Activated T-cell treated with anti-CD3 and anti-CD28 coated beads for 4 hours (primary cell): ENCODE results near the gene ZNF594.
"Not testable (repeated sequence)": the region's sequence is repeated elsewhere in the genome, so short reads cannot be mapped to it uniquely, and the experiment has no call there.

Source experiments
- DNase-seq: peaks from one replicate; pipeline ENCODE4 v3.0.0-alpha.2; 2020

ZNF594 gene

DNA sequence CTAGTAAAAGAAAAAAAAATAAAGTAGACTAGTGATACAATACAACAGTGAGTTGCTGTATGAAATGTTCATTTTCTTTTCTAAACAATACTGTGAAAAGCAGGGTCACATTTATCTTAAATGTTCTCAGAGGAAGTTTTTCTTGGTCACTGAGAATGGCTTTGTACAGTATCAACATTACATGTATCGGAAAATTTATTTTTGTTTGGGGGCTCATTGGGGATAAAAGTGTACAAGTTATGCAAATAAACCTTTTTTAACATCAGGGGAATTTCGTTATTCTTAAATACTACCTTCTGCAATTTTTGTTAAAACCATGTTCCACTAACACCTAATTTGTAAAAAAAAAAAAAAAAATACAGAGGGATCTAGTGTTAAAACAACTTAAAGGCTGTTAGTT is 8.7 kb upstream of the ZNF594 start:
- DNase-seq = no peak

DNA sequence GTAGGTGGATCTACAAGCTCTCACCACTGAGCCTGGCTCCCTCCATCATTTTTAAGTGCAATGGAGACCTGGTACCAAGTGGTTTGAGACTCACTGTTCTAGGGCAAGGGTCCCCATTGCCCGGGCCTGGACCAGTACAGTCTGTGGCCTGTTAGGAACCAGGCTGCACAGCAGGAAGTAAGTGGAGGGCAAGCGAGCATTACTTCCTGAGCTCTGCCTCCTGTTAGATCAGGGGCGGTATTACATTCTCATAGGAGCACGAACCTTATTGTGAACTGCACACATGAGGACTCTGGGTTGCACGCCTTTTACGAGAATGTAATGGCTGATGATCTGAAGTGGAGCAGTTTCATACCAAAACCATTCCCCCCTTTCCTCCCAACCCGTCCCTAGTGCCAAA is 6.8 kb upstream of the ZNF594 start:
- no peak for DNase-seq

DNA sequence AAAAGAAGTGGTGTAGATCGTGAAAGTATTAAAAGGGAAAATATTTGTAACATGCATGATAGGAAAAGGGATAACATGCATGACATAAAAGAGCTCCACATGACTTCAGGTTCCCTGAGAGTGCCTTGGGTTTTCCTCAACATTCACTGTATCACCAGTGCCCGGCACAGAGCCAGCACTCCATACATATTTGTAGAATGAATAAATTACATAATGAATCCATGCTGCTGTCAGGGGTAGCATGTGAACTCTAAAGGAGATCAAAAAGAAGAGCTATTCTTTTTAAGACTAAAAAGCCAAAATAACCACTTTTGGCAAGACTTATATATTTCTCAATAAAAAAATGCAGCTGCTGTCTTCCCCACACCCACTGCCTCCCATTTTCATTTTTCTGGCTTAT is 2.7 kb upstream of the ZNF594 start:
- DNase-seq = no peak

DNA sequence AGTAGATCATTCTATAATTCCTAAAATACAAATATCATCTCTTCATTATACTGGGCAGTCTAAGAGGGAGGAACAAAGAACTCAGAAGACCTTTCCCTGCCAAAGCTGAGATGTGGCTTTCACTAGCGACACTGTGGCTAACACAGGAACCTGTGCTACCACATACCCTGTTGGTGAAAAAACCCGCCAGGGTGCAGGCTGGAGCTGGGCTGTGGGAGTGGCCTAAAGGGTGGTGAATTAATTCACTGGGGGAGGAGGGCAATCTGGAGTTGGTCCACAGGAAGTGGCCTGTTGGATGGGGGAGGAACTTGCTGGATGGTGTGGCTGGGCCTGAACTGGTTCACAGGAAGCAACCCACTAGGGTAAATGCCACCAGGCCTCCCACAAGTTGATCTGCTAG is 7.4 kb downstream of the ZNF594 start:
- no peak for DNase-seq

DNA sequence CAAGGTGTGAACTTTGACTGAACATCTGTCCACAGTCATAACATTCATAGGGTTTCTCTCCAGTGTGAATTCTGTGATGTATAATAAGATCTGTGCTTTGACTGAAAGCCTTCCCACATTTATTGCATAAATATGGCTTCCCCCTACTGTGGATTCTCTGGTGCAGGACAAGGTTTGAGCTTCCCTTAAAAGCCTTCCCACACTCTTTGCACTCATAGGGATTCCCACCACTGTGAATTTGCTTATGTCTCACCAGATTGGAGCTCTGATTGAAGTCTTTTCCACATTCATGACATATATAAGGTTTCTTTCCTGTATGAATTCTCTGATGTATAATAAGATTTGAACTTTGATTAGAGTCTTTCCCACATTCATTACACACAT is 8.3 kb downstream of the ZNF594 start:
- DNase-seq = no peak

DNA sequence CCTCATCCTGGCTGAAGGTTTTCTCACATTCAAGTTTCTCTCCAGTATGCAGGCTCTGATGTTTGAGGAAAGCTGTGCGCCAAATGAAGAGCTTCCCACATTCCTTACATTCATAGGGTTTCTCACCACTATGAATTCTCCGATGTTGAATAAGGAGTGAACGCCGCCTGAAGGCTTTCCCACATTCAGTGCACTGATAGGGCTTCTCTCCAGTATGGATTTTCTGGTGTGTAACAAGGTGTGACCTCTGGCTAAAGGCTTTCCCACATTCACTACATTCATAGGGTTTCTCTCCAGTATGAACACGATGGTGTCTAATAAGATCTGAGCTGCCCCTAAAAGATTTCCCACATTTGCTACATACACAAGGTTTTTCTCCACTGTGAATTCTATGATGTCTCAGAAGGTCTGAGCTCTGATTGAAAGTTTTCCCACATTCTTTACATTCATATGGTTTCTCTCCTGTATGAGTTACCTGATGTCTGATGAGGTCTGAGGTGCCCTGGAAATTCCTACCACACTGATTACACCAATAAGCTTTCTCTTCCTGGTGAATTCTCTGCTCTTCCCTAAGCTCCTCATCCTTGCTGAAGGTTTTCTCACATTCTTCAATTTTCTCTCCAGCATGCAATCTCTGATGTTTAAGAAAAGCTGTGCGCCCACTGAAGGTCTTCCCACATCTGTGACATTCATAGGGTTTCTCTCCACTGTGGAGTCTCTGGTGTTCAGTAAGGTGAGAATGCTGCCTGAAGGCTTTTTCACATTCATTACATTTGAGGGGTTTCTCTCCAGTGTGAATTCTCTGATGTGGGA is 8.9 kb downstream of the ZNF594 start:
- no peak for DNase-seq

DNA sequence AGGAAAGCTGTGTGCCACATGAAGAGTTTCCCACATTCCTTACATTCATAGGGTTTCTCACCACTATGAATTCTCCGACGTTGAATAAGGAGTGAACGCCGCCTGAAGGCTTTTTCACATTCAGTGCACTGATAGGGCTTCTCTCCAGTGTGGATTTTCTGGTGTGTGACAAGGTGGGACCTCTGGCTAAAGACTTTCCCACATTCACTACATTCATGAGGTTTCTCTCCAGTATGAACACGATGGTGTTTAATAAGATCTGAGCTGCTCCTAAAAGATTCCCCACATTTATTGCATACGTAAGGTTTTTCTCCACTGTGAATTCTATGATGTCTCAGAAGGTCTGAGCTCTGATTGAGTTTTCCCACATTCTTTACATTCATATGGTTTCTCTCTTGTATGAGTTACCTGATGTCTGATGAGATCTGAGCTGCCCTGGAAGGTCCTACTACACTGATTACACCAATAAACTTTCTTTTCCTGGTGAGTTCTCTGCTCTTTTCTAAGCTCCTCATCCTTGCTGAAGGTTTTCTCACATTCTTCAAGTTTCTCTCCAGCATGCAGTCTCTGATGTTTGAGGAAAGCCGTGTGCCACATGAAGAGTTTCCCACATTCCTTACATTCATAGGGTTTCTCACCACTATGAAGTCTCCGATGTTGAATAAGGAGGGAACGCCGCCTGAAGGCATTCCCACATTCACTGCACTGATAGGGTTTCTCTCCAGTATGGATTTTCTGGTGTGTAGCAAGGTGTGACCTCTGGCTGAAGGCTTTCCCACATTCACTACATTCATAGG is 10.0 kb downstream of the ZNF594 start:
- no peak for DNase-seq

DNA sequence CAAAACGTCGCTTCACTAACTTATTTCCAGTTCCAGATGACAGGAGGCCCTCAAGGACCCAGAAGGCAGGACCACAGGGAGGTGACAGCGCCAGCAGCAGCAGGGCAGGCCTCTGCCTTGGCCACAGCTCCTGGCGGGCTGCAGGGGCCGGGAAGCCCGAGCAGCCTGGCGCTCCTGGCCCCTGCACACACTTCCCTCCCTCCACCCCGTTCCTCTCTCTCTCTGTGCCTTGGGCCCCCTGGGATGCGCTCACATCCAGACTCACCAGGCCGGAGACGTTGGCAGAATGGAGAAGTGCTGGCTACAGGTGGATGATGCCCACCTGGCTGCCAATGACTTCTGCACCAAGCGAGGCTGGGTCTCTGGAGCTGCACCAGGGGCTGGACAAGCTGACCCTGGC is 12.7 kb downstream of the ZNF594 start:
- DNase-seq = no peak

DNA sequence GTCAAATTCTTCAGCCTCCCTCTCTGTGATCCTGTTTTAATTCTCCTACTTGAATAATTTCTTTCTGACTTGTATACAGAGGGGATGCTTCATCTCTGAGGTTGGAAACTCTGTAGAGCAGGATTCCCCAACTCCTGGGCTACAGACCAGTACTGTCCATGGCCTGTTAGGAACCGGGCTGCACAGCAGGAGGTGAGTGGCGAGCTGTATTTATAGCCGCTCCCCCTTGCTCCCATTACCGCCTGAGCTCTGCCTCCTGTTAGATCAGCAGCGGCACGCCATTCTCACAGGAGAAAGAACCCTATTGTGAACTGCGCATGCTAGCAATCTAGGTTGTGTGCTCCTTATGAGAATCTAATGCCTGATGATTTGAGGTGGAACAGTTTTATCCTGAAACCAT is 16.6 kb downstream of the ZNF594 start:
- DNase-seq = not testable (repeated sequence)

DNA sequence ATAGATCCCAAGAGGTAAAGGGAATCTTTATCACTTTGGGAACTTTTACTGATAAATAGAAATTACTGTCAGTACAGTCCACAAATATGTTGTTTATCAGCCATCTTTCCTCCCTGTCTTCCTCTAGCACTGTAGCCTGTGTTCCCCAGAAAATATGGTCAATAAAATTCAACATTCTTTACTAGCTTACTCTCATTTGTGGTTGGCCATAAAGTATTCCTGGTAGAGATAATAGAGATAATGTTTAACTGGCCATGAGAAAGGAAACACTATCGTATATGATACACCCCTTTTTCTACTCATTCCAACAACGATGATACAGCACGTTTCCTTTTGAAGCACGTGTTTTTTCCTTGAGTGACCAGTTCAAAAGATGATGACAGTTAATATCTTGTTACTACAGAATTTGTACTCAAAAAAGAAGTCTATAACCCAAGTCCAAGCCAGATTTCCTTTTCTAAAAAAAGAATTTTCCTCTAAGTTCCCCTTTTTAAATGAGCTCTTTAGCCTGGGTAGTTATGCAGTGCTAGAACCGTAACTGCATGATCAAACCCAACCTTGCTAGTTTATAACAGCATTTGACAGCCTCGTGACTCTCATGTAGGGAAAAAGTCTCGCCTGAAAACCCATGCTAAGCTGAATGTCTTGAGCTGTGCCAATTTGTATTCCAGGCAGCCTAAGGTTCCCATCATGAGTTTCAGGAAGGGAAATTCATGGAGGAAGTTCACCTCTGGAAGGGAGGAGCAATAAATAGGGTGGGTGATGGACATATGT is 25.7 kb downstream of the ZNF594 start:
- not testable (repeated sequence) for DNase-seq

DNA sequence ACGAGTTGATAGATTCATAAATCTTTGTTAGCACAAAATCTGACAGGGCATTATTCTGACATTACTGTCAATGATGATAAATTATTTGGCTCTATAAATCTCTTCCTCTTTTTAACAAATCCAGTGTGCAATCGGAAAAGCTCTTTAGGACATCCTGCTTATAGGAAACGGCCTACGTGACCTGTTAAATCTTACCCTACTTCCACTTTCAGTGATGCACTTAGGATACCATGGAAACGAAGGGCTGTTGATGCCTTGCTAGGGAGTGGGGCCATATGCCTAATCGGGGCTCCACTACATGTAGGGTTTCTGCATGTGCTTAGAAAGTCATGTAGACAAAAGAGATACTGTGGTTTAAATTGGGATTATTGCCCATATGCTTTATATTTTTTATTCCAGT is 27.2 kb downstream of the ZNF594 start:
- no peak for DNase-seq

DNA sequence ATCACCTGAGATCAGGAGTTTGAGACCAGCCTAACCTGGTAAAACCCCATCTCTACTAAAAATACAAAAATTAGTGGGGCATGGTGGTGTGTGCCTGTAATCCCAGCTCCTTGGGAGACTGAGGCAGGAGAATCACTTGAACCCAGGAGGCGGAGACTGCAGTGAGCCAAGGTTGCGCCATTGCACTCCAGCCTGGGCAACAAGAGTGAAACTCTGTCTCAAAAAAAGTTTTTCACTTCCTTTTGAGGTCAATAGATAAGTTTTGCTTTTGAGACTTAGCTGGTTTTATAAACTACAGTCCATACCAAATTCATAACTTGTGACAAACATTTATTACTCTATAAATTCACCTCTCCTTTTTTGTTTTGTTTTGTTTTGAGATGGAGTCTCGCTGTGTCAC is 29.9 kb downstream of the ZNF594 start:
- not testable (repeated sequence) for DNase-seq

DNA sequence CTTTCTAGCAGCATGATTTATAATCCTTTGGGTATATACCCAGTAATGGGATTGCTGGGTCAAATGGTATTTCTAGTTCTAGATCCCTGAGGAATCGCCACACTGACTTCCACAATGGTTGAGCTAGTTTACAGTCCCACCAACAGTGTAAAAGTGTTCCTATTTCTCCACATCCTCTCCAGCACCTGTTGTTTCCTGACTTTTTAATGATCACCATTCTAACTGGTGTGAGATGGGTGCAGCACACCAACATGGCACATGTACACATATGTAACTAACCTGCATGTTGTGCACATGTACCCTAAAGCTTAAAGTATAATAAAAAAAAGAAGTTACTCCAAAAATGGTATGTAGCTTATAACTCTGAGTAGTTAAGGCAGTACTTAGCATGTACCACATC is 31.0 kb downstream of the ZNF594 start:
- DNase-seq = not testable (repeated sequence)

DNA sequence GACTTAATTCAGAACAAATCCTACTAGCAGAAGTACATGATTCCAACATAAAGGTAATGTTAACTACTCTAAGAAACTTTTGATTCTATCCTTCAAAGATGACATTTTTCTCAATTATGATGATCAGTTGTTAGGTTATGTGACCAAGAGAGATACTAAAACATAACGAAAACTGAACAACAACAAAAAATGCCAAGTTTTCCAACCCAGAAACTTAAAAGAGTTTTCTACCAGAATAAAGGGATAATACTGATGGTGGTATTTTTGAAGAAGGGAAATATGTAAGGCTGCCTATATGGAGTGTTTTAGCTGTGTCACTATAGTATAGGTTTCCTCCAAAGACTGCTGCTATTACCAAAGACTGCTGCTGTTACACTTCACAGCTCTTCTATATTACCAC is 45.5 kb downstream of the ZNF594 start:
- not testable (repeated sequence) for DNase-seq

DNA sequence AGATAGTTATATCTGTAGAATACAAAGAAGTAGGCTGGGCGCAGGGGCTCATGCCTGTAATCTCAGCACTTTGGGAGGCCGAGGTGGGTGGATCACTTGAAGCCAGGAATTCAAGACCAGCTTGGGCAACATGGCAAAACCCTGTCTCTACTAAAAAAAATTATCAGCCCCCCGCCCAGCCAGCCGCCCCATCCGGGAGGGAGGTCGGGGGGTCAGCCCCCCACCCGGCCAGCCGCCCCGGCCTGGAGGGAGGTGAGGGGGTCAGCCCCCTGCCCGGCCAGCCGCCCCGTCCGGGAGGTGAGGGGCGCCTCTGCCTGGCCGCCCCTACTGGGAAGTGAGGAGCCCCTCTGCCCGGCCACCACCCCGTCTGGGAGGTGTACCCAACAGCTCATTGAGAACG is 48.8 kb downstream of the ZNF594 start:
- not testable (repeated sequence) for DNase-seq

DNA sequence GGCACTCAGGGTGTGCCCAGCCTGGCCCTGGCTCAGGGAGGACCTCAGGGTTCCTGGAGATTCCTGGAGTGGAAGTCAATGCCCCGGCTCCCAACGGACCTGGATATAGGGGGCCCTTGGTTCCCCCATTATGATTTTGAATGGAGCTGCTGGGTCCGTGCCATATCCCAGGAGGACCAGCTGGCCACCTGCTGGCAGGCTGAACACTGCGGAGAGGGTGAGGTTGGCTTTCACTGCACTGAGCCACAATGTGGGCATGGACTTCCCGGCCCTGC is 52.3 kb downstream of the ZNF594 start:
- no peak for DNase-seq

DNA sequence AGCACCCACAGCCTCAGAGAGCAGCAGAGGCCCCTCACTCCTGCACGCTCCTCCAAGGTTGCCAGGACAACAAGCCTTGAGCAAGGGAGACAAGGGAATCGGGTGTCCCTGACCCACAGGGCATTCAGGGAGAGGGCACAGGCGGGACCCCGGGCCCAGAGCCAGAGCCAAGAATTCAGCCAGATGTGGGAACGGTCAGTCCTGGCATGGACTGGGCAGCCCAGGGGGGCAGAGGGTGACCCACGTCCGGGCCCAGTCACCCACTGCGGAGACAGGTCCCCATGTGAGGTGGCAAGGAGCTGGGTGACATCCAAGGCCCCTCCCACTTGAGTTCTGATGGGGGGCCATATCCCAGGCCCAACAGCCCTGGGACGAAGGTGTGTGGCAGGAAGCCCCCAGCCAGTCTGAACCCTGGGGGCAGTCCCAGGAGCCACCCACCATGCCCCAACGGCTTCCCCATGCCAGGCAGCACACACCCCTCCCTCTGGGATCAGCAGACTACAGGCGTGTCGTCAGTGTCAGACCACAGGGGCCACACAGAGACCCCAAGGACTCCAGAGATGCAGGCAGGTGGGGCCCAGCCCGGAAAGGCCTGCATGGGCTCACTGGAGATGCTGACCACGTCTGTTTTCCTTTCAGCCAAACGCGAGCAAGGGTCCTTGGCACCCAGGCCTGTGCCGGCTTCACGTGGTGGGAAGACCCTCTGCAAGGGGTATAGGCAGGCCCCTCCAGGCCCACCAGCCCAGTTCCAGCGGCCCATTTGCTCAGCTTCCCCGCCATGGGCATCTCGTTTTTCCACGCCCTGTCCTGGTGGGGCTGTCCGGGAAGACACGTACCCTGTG is 52.8 kb downstream of the ZNF594 start:
- no peak for DNase-seq

DNA sequence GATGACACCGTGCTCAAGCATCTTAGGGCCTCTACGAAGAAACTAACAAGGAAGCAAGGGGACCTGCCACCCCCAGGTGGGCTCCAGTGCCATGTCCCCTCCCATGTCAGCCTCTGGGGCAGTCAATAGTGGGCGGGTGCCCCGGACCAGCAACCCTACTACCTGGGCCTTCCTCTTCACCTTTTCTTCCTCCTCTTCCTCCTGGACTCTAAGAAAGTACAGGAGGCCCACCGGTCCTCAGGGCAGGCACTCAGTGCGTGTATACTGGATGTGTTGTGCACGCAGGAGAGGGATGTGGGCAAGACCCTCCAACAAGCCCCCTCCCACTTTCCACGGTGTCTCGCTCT is 53.5 kb downstream of the ZNF594 start:
- DNase-seq = not testable (repeated sequence)

DNA sequence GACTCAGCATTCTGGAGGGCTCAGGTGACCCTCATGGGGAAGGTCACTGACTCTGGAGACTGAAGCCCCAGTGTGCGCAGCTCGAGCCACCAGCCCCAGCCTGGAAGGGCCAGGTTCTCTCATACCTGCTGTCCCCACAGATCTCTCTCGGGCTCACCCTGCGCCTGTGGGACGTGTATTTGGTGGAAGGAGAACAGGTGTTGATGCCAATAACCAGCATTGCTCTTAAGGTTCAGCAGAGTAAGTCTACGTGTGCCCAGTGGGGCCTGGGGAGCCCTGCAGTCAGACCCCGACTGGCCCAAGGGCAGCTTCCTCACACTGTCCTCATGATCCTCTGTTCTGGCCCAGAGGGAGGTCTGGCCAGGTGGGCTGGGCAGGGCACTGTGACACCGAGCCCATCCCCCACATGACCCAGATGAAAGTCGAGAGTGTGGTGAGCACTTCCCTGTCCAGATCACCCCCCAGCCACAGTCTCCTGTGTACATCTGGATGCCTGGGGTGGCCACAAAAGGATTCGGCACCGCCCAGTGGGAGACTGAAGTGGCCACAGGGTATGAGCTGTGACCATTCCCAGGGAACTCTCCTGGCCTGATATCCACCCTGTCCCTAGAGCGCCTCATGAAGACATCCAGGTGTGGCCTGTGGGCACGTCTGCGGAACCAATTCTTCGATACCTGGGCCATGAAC is 54.0 kb downstream of the ZNF594 start:
- DNase-seq = not testable (repeated sequence)

DNA sequence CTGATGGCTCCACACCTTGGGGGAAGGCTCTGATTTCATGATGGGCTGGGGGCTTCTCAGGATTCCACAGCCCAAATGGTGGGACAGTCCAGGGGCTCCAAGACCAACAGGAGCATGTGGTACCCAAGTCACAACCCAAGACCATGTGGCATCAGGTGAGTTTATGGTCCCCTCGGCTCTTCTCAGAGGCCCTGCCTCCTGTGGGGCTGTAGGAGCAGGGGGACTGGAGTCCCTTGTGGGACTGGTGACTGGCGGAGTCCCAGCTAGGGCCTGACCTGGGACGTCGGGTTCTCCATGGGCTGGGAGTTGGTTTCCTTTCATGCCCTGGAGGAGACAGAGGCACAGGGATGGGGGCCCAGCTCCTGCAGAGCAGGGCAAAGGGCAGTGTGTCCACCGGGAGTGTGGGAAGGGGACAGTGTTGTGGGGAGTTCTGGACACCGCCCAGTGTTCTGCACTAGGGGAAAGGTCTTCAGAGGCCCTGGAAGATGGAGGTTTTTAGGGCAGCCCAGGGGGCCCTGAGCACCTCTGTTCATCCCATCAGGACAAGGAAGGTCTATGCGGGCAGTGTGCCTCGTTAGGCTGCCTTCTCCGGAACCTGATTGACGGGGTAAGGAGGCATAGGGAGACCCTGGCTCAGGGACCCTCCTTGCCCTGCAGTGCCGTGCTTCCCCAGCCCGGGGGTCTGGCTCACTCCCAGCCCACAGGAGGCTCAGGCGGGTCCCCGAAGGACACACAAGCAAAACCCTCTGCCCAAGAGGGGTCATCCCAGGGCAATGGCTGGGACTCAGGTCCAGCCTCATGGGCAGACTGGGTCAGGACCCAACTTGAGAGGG is 54.9 kb downstream of the ZNF594 start:
- DNase-seq = not testable (repeated sequence)
